ENCODE data around the gene PUSL1.

- TF ChIP-seq EZH2 (IDR thresholded peaks at IDR 0.05; ENCODE audit: insufficient read depth, poor library complexity, severe bottlenecking) (no peak), EZH2phosphoT487 (IDR thresholded peaks at IDR 0.05; ENCODE audit: insufficient read depth, low read depth) (no peak)
Observed at GRCh38 chr1:1292851-1293250, 15.5 kb upstream of the PUSL1 start.
